Limb (tissue), 2 donors: Measurements from ENCODE around the gene GSG1L2.

Experiments used
- DNase-seq, 2 donors: peaks; one replicate each; pipeline ENCODE4 v3.0.0-alpha.2; 2016; ENCODE audit errors: extremely low spot score in 2 of 2

The GSG1L2 gene

DNA sequence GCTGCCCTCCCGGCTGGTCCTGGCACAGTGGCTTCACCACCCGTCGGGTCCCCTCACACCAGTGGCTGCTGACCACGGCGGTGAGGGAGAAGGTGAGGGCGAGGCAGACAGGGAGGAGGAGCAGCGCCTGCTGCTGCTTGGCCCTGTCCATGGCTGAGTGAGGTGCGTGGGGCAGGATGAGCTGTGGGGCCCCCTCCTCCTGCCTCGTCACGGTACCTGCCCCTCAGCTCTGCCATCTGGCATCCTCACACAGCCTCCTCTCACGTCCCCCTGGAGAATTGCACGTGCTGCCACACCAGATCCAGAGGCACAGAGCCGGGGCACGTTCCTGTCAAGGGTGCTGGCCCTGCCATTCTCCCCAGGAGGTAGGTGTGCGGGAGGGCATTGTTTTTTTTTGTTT lies at the start of gene GSG1L2:
Gene GSG1L2 (minus strand): TSS at position 159 of the 400 bp plus-strand sequence. CDS start 8 bp downstream, at position 151.
- no peak for DNase-seq

DNA sequence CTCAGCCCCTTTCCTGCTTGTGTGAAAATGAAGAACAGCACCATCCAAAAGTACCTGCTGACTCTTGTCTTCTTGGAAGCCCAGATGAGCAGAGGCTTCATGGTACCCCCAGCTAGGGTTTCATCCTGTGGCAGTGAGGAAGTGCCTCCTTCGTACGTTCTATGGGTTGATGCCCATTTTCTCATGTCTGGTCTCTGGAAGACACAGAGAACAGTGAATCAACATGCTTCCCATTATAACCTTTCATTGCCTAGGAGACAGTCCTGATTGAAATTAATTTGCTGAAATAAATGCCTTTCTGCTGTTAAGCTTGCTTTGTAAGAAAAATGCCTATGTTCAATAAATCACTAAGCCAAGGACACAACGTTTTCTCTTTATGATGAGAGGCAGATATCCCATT lies 46.7 kb upstream of the GSG1L2 start:
- no peak for DNase-seq

DNA sequence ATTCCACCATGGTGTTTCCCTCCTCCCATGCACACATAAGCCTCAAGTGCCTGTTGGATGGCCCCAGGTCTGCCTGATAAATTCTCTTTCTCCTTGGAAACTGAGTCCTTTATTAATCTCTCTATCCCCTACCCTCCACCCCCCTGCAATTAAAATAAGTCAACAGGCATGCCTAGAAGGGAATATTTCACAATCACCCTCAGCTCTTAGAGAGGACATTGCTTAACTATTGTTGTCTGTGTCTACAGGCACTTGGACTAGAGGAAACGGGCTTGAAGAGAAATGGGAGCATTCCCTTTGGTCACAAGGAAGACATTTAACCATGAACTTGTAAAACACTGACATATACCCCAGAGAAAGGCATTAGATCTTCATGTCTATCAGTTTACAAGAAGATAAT lies 43.7 kb upstream of the GSG1L2 start:
- DNase-seq: no peak

DNA sequence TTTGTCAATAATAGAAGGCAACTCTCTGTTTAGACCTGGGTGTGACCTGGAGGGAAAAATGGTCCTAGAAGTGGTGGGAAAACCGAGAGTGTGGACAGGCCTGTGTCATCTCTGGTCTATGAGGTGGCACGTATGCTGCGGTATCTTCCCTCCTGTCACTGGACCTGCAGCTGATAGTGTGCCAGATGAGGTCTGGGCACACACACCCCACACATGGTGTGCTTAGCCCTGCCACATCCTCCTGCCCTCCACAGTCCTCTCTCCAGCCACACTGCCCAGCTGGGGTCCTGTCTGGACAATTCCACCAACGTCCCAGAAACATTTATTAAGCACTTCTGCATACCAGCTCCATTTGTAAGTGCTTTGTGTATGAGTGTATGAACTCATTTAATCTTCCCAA lies 41.1 kb upstream of the GSG1L2 start:
- DNase-seq: no peak

DNA sequence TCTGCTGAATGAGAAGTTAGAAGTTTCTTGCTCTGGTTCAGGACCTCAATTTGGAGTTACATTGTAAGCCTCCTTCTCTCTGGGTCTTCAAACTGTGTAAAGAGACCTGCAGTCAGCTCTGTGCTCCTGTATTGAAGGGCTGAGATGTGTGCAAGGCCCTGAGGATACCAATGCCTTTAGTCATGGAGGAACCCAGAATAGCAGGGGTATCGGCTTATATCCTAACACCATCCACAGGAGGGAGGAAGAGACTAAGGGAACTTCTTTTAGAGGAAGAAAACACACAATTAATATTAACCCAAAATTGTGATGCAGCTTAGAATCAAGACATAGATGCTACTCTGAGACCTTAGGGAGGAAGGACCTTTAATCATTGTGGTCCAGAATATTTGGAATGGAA lies 40.3 kb upstream of the GSG1L2 start:
- no peak for DNase-seq

DNA sequence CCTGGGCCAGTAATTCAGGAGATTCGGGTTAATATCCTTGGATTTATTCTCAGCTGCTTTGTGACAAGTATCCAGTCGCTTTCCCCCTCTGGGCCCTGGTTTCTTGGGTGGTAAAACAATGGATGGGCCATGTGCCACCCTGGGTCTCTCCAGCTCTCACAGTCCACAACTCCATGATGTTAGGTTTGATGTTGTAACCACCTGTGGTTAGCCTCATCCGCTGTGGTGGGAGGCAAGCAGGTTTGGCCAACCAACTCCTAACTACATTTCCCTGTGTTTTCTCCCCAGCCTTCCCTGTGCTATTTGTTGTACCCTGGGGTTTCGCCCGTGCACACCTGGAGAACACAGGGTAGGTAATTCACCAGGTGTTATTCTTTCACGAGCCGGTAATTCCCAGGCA lies 39.0 kb upstream of the GSG1L2 start:
- no peak for DNase-seq

DNA sequence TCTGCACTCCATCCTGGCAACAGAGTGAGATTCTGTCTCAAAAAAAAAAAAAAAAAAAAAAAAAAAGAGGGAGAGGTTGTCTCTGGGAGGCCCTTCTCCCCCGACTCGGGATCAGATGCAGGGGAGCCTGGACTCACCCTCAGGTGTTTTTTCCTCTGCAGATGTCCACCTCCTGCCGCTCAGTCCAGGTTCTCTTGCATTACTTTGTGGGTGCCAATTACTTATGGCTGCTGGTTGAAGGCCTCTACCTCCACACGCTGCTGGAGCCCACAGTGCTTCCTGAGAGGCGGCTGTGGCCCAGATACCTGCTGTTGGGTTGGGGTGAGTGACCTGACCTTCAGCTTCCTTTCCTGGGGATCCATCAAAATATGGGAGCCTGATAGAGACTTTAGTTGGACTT lies 37.9 kb upstream of the GSG1L2 start:
- DNase-seq: no peak

DNA sequence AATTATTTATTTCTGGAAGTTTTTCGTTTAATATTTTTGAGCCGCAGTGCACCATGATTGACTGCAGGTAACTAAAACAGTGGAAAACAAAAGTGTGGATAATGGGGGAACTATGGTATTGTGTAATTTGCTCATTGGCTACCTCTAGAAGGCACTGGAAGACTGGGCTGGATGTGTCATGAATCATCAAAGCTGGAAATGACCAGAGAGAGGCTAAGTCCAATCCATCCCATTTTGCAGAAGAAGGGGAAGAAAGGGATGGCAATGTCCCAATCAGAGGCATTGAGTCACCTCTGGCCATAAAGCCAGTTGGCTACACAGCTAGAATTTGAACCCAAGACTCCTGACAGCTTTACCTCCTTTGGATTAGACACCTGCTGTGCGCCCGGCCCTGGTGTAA lies 33.2 kb upstream of the GSG1L2 start:
- no peak for DNase-seq

DNA sequence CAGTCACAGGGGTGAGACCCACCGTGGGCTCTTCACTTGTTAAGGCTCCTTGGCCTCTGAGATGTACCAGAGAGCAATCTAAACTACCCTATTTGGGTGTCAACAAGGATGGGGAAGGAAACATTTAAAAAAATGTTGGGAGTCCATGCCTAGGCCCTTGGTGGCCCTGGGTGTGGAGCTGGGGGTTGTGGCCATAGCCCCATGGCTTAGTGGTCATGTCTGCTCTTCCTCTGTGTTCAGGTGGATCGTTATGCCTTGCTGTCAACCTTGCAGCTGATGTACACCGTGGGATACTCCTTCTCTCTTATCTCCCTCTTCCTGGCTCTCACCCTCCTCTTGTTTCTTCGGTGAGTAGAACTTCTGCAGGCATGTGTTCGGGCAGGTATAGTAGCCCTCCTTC lies 32.4 kb upstream of the GSG1L2 start:
- DNase-seq: no peak

DNA sequence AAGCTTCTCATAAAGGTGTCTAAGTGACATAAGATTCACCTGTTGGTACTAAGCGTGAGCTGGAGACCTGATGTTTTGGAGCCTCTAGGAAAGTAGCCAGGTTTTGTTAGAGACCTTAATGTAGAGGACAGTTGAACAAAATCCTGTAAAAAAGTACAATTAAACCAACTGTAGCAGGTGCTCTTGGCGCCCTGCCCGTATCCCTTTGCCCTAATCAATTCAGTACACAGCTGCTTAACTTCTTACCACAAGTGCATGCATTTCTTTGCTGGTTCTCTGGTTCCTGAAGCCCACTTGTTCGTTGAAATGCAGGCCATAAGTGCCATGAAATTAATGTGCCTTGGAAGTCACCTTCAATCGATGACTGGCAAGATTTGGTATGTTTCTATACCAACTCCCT lies 28.3 kb upstream of the GSG1L2 start:
- no peak for DNase-seq

DNA sequence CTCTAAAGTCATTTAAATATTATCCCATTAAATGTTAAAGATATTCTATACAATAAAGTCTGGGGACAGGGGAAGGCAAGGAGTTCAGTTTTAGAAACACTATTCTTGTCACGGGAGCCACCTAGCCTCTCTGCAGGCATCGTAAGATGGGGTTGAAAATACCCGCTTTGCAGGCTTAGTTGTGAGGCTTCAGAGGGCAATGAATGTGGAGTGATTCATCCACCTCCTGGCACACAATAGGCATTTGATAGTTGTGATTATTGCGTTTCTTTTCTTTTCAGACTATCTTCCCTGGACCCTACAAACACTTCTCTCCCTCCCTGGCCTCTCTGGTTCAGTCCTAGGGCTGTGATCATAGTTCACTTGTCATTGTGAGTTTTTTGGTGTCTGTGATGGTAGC lies 23.4 kb upstream of the GSG1L2 start:
- DNase-seq: no peak

DNA sequence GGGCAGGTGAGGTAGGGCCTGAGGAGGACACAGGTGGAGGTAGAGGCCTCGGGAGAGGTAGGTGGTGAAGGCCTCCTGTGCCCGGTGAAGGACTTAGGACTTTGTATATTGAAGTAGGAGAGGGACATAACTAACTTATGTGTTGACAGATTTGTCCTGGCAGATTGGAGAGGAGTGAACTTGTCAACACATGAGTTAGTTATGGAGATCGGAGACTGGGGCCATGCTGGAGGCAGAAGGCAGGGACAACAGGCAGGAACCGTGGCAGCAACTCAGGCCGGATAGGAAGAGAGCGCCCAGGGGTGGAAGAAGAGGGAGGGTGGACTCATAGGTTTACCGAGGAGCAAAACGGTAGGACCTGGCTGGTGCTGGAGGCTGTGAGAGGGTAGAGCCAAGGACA lies 22.3 kb upstream of the GSG1L2 start:
- no peak for DNase-seq

DNA sequence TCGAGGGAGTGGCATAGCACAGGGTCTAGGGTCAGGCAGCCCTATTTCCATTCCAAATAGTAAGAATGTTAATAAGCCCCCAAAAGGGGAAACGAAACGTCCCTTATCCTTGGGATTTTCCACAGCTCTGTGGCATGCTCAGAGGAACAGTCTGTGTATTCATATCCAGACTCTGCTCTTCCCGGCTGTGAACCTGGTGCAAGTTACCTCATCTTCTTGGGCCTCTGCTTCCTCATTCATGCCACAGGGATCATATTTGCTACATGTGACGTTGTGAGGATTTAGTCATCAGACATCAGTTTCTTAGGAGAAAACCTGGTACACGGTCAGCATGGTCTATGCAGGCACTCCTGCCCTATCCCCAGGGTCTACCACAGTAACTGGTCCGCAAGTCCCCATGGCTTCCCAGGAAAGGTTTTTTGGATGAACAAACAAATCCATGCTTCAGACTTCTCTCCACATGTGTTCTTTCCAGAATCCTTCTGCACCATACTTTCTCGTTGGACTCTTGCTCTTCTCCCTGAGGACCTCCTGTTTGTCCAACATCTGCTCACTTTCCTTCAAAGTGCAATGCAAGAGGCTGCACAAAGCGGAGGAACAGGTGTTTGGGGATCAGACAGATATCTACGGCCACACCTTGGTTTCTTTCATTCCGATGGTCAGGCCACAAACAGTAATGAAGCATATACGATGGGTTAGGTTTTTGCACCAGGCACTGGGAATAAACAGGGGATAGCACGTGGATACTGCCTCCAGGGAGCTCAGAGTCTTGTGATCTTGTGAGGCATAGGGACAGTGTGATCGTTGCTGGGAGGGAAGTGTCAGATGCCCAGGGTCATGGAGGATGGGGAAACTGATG lies 21.5 kb upstream of the GSG1L2 start:
- no peak for DNase-seq

DNA sequence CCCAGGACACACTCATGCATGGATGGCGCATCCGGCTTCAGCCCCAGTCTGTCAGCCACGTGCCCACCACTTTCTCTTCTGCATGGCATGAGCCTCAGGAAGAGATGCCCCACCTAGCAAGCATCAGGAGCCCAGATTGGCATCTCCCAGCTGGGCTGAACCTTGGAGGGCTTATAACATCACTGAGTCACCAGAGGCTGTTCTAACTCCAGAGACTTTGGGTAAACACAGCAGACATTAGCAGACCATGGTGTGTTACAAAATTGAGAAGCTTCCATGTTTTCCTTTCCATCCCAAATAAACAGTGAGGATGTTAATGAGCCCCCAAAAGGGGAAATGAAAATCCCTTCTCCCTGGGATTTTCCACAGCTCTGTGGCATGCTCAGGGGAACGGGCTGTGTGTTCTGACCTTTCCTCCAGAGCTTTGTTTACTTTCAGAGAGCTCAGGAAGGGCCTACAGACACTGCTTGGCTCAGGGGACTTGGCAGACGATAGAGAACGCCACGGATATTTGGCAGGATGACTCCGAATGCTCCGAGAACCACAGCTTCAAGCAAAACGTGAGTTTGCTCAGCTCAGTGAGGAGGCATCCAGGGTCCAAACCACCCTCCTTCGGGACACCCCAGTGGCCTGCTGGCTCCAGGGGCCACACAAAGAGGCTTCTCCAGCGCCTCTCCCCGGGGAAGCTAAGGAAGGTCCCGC lies 20.3 kb upstream of the GSG1L2 start:
- no peak for DNase-seq

DNA sequence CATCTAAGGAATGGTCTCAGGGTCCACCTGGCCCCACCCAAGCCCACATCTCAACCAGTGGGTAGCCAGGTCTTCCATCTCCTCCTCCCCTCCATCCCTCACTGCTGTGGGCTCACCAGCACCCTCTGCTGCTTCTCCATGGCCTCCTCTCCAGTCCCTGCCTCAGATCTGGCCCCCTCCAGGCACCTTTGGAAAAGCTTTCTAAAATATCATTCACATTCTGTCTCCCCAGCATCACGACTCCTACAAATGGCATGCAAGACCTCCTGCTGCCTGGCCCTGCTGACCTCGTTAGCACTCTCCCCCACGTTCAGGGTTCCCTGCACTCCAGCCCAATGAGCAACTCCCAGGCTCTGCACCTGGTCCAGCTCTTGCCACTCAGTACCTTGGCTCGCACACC lies 17.6 kb upstream of the GSG1L2 start:
- no peak for DNase-seq

DNA sequence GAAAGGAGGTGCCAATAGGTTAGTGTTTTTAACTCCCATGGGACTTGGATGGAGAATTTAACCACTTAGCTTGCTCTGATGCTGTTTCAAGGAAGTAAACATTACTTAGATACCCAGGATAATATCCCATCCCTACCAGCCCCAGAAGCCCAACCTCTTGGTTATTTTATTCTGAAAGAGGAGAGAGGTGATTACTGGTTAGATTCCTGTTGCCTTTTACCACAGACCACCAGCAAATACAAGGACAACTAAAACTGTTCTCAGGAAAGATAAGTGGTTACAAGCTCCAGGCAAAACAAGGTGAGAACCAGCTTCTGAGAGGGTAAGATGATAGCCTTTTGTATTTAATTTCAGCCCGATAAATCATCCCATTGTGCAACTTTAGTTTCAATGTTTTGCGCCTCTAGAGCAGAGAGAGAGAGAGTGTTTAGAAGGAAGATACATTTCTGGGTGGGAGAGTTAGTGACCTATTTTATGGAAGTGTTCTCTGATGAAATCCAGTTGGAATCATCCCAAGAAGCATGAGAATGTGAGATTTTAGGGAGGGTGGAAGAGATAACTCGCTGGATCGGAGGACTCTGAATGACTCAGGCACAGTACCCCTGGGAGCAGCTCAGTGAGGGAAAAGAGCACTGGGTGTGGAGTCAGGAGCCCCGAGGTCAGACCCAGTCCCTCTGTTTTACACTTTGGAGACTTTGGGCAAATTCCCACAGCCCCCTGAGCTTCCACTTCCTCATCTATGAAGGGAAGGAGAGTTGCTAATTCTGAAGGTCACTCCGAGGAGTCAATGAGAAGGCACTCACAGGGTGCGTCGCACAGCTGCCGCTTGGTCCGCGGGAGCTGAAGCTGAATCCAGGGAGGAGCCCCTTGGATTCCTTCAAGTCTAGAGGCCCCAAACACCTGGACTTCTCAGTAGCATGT lies 15.9 kb upstream of the GSG1L2 start:
- DNase-seq: no peak

DNA sequence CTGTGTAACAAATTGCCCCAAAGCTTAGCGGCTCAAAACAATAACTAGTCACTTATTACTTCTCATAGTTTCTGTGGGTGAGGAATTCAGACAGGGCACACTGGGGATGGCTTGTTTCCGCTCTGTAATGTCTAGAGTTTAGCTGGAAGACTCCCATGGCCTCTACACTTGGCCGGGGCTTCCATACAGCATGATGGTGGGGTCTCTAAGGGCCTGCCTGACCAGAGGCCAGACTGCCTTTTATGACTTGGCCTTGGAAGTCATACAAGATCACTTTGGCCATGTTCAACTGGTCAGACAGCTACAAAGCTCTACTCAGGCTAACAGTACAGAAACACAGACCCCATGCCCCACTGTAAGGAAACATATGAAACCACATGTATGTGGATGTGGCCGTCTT lies 12.0 kb upstream of the GSG1L2 start:
- no peak for DNase-seq

DNA sequence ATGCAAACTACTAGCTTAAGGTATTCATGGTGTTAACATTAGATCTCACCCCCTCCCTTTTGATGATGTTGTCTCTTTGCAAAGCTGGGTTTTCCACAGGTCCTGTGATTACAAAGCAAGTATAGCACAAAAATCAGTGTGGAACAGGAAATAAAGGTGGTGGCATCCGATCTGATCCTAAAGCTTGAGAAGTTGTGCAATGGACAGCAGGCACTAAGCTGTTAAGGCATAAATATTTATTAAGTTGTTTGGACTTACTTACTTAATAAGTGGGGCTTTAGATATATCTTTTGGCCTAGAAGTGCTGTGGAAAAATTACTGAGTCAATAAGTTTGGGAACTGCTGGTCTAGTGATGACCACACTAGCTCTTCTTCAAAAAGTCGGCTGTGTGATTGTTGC lies 8.8 kb upstream of the GSG1L2 start:
- DNase-seq: no peak

DNA sequence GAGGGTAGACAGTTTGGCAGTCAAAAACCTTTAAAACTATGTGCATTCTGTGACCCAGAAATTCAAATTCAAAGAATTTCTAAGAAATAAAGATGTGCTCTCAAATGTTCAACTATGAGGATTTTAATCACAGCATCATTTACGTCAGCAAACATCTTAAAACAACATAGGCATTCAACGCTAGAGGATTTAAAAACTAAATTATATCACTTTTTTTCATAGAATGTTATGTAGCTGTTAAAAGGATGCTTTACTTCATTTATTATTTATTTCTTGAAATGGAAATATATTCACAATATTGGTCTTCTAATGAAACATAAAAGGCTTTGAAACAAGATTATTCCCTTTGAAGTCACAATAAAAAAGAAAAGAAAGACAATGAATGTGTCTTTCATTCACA lies 7.5 kb upstream of the GSG1L2 start:
- no peak for DNase-seq

DNA sequence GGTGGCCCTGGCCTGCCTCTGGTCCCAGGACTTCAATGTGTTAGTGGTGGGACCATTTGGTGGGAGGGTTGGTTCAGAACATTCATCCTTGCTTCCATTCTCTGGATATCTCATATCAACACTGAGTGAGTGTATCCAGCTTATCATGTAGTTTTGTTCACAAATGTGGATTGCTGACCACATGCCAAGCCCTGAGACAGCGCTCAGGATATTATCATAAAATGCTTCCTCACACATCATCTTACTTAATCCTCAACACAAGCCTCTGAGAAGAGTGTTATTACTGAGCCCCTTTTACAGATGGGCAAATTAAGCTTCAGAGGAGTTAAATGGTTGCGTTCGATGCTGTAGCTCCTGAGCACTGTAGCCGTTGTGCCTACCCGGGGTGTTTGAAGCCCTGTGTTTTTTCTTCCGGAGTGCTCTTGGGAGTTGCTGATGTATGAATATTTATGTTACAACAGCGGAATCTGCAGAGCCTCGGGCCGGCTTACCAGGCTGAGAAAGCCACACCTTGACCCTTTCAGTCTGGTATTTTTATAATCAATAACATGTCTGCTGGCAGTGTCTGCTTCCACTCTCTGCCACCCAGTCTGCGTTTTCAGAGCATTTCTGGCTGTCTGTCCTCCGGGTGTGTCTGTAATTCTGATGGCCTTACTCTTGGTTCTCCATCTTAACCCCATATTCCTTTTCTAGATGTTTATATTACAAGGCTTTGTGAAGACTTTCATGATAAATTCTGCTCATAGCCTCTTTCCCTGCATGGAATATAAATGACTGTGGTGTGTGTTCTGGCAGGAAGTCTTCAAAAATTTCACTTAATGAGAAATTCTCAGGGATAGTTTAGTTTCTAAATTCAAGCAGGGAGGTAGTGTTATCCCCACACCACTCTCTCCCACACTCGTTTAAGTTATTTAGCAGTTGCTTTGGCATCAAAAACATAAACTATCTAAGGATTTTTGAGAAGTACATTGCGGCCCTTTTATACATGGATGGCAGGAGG lies 6.7 kb upstream of the GSG1L2 start:
- DNase-seq: no peak

DNA sequence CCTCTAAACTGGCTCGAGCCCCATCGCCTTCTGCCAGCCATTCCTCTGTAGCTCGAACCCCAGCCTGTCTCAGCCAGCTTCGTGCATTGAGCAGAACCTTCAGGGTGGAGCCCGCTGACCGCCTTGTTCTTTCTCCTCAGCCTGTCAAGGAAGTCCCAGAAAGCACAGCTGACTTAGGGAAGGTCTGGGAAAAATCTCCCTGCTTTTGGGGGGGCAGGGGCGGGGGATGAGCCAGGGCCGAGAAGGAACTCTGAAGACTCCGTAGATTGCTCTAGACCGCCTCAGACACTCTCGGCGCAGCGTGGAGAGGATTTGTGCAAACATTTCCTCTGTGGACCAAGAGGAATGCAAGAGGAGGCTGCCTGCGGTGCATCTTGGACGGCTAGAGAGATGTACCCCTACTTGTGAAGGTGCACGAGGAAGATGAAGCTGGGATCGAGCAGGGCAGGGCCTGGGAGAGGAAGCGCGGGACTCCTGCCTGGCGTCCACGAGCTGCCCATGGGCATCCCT lies 3.8 kb upstream of the GSG1L2 start, which contains the start of gene GLP2R:
Gene GLP2R (plus strand): TSS at position 284 of the 510 bp plus-strand sequence. CDS start 140 bp downstream, at position 424.
- no peak for DNase-seq
